ENCODE measurements around the gene BTK. TPM values are rescaled to one million over a fixed set of nuclear protein-coding genes. Genes with fewer than 3 reads are reported as not detected.
A peak's percentile ranks its signal among the peaks of the same experiment; 100 is the strongest.

Gene BTK
- total and polyA plus RNA-seq, 9 of the 15 experiments (the other 6 are each of a cell fraction or from before 2014, with no cell fraction given) = 14.9 to 93.4 (median 65.2) TPM

- TF ChIP-seq RFX5 (IDR thresholded peaks at IDR 0.05; ENCODE audit: low read depth, low read length) (0 out of 2 replicates have a peak, but pooled peaks have one; percentile 6), E2F8 (IDR thresholded peaks at IDR 0.05; ENCODE audit: low read depth, partially characterized antibody) (peak; percentile 52), TBL1XR1 (IDR thresholded peaks at IDR 0.05; ENCODE audit: low read length in 2 of 2) (peak in 1 of 2 experiments; percentile 48; a peak in 1 of 4 replicates), GTF2A2 (tag; IDR thresholded peaks at IDR 0.05) (0 out of 2 replicates have a peak, but pooled peaks have one; percentile 39), ZNF655 (CRISPR knock-in tag; IDR thresholded peaks at IDR 0.05) (no peak), TAF7 (tag; IDR thresholded peaks at IDR 0.05) (peak; percentile 98), ZNF444 (CRISPR knock-in tag; IDR thresholded peaks at IDR 0.05) (no peak), CBX3 (IDR thresholded peaks at IDR 0.05; ENCODE audit: borderline replicate concordance in 1 of 2, low read length in 2 of 2) (peak in 1 of 2 experiments; percentile 75; a peak in 2 of 3 replicates), HDAC1 (IDR thresholded peaks at IDR 0.05) (peak in 1 of 2 experiments; percentile 27; a peak in 2 of 4 replicates), MTA1 (IDR thresholded peaks at IDR 0.05; ENCODE audit: borderline replicate concordance) (no peak), CEBPG (CRISPR knock-in tag; IDR thresholded peaks at IDR 0.05) (peak; percentile 36; the same call in 1 of the 2 replicates), CEBPG (tag; conservative IDR thresholded peaks at IDR 0.05 in 1 of 2, IDR thresholded peaks at IDR 0.05 in 1 of 2) (peak in 1 of 2 experiments; percentile 30; a peak in 1 of 4 replicates), YY1 (IDR thresholded peaks at IDR 0.05; ENCODE audit: borderline replicate concordance in 1 of 3, control insufficient read depth in 1 of 3, extremely low read depth in 1 of 3, insufficient read depth in 3 of 3, insufficient read length in 1 of 3, insufficient replicate concordance in 2 of 3, low read depth in 1 of 3, low read length in 2 of 3) (peak in 2 of 3 experiments; percentile 39 to 45)
These were observed 4.9 kb upstream of the BTK start, which contains the start of gene RPL36A (continued) for GRCh38 chrX:101390664-101391525.
